Brain pericyte (primary cell): ENCODE results near the gene USH2A.

Source experiments
- DNase-seq: peaks from one replicate; pipeline ENCODE4 v3.0.0-alpha.2; 2012; ENCODE audit warnings: low read depth, low spot score

The USH2A gene

DNA sequence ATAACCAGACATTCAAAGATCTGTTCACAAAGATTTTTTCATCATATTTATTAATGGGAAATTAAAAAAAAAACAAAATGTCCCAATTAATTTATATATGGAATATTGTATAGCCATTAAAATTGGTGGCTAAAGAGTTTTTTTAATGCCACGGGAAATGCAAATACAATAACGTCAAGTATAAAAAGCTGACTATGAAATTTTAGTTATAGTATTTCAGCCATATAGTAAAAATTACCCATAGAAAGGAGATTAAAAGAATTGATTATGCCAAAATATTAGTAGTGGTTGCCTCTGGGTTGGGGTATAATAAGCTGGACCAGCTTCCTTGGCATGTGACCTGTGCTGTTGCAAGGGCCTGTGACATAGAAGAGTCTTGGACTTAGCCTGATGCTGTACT lies 777.4 kb downstream of the USH2A start:
- no peak for DNase-seq

DNA sequence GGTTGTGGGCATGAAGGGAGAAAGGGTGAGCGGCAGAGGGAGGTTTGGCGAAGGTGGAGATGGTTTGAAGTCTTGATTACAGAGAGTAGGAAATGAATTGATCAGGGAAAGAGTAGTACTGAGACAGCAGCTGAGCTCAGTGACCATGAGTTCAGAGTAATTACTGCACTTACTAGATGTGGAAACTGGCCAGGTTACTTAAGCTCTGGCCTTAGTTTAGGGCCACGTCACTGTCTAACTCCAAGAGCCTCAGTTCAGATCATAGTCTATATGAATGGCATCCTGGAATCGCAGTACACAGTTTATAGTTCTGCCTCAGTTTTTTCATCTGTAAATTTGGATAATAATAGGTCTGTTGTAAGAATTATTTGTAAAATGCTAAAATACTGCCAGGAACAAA lies 778.1 kb downstream of the USH2A start:
- DNase-seq: no peak

DNA sequence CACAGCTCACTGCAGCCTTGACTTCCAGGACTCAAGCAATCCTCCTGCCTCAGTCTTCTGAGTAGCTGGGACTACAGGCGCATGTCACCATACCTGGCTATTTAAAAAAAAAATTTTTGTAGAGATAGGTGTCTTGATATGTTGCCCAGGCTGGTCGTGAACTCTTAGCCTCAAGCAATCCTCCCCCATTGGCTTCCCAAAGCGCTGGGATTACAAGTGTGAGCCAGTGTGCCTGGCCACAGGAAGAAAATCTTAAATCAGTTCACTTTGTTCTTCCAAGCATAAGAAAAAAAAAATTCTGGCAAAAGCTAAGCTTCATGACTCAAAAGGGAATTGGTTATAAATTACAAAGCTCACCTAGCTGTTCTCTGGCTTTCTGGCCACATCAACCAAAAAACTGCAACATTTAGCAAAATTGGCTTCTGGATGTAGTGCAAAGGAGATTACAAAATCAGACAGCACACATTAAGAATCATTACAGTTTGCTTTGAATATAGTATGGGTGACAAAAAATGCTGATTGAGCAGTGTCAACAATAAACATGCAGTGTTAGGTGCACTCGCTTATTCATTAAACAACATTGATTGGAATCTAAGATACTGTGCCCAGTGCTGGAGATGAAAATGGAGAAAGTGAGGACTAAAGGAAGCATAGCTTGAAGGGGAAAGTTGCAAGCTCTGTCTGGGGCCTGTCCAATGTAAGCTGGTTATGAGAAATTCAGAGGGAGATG lies 779.5 kb downstream of the USH2A start:
- DNase-seq: no peak

DNA sequence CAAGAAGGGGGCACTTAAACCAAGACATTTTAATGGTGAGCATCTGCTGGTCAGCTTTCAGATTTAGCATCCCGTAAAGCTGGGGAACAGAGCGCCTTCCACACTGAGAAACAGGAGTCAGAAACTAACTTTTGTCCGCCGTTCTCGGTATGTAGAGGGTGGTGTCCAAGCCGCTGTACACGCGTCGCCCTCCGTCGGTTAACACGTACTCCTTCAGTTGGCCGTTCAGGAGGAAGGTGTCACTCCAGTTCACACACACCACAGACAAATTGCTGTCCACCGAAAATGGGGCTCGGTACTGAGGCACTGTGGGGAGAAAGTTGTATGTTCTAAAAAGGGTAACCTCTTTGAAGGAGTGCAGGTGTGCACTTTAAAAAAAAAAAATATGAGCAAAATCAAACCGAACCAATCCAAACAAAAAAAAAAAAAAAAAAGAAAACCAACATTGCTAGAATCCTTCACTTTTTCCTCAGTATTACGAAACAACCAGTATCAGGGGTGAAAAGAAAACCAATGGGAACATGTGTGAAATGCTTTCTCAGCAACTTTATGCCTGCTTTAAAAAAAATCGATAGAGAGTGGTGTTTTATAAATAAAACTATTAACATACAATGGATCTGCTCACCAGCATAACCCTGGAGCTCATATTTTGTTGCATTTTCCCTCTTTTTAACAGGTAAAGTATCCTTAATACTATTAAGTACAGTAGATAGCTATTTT lies 782.7 kb downstream of the USH2A start:
- no peak for DNase-seq

DNA sequence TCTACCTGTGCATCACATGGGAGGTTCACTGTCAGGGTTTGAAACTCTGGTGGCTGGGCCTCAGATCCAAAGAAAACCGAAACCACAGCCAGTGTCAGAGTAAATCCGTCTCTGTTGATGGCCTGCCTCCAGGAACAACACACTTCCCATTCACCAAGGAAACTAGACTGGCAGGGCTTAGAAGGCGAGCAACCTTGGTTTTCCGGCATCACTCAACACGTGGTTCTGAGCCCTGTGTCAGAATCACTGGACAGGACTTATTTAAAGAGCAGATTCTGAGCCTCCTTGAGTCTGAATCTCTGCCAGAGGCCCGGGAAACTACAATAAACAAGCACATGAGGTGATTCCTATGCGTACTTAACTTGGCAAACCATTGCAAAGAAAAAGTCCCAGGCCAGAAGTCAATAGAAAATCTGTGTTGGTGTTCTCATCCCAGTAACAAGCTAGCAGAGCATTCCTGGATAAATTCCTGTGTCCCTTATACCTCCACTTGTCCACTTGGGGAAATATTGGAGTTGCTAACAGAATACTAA lies 786.1 kb downstream of the USH2A start:
- no peak for DNase-seq

DNA sequence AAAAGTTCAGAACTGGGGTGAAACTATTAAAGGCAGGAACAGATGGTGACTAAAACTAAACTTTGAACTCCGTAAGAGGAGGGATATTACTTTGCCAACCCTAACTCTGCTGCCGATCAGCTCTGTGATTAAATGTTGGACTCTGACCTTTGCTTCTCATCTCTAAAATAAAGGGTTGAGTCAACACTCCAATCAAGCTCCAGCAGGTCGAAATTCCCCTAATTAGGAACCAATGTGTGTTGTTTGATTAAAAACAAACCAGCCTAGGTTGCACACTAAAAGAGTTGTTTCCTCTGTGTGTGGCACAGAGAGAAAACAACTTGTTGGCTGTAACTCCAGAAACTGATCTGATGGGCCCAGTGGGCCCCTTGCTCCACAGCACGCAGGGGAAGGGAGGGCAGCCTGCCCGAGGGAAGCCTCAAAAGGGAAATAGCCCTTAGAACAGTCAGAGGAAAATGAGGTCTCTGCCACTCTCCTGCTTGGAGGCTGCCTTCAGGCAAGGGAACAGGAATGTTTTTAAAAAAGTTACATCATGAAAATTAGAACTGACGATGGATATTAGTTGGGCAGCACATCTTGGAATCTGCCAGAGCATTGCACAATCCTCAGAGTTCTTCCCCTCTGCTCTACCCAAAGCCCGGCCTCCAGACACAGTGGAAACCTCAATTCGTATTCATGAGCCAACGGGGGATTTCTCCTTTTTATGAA lies 786.8 kb downstream of the USH2A start:
- DNase-seq: no peak

DNA sequence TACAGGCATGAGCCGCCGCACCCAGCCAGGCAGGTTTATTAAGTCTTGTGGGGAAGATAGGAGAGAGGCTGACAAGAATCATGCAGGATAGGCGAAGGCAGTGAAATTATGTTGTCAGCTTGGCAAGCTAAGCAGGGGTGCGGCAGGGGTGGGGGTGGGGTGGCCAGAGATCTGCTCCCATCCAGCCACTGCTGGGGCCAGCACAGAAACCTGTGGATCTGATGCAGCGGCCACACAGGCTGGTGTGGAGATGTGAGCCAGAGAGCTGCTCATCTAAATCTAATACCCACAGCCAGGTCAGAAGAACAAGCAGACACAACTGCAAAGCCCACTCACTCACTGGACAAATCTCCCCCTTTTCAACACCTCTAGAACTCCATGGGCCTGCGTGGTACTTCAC lies 787.4 kb downstream of the USH2A start:
- DNase-seq: no peak

DNA sequence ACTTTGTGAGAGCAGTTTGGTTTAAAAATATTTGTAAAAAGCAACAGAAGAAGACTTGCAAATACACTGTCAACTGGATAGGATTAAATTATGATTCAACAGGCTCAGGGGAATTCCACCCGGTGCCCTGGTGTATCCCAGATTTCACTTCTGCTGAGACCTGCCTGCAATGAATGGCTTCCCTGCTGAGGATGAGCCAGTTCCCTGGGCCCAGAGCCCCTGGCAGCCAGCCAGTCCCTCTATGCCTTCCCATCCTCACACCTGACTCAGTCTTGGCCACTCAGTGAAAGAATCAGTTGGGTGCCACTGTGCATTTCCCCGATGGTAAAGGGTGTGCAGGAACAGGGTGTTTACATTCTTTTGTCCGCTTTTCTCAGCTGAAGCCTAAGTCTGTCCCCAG lies 791.8 kb downstream of the USH2A start:
- DNase-seq: peak; percentile 29

DNA sequence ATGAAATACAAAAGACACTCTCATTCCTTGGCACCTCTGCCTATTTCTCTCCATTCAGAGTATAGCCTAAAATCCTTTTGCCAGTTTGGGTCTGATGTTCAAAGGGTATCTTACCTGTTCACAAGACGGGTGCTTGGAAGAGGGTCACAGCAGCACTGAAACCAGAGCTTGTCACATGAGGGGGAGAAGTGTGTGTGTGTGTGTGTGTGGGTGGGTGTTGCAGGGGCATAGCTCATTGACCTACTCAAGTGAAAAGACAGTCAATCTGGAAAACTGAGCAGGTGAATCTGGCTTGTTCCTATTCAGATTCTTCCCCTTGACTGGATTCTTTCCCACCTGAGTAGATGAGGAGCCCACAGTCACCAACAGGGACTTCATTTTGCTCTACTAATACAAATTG lies 792.2 kb downstream of the USH2A start:
- DNase-seq: no peak

DNA sequence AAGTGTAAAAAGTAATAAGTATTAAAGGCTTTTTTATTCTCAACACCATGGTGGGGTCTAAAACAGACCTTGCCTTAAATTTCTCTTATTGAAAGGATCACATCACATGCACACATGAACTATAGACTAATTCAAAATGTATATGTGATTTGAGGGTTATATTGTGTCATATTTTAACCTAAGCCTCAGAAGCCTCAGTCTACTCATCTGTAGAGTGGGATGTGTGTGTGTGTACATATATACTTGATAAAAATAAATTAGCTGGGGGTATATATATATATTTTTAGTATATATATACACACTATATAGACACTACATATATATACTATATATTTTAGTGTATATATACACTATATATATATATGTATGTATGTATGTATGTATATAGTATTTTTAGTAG lies 797.3 kb downstream of the USH2A start:
- no peak for DNase-seq

DNA sequence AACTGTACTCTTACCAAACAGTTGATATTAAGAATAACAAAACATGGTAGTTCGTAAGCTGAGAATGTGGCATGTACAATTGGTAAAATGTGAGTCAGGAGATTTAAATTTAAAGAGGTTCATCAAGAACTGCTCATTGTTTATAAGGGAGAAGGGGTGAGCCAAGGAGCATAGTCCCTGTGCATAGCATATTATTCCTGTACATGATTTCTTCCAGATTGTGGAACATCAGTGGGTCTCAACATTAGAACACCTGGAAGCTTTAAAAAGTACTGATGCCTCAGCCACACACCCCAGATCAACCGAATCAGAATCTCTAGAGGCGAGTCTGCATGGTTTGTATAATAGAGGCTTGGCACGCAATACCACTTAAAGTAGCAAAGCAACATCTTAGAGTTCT lies 800.1 kb downstream of the USH2A start:
- no peak for DNase-seq

DNA sequence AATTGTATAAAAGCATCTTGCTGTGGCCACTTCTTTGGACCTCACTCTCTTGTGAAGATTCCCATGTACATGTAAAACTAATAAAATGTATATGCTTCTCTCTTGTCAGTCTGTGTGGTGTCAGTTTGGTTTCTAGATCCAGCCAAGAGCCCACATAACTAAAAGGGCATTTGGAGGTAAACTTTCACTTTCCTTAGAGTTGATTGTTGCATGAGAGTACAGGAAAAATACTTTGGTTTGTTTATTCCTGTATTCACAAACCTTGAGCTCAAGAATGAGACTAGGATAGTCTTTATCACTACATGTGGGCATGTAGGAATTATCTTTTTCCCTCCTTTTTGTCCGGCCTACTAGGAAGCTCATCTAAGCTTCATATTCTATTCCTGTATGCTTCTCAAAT lies 805.3 kb downstream of the USH2A start:
- no peak for DNase-seq

DNA sequence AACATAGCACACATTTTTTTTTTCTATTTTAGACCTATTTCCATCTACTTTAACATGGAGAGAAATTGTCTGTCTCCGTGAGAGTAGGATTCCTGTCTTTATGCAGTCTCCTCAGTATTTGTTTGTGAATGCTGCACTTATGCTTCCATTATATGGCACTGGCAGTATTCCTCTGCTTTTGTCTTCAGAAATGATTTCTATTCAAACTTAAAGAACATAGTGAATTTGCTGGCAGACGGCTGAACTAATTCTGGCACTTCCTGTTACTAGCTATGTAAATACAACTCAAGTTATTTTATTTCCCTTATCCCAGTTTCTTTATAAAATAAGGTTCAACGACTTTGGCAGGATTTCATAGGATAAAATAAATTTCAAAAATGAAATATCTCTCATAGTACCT lies 810.9 kb downstream of the USH2A start:
- DNase-seq: no peak

DNA sequence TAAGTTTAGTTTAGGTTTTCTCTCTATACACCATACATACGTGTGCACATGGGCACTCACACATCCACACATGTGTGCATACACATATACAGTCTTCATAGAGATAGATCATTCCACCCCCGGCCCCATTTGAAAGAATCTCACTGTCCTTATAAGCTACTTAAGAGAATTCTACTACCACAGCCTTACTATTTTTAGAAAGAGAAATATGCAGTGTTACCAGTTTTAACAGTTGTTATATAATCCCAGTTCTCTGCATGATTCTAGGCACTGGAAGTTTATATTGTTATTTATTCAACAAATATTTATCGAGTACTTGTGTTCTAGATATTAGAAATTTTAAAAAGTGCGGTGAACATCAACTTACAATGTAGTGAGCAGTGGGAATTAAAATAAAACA lies 814.6 kb downstream of the USH2A start:
- DNase-seq: no peak

DNA sequence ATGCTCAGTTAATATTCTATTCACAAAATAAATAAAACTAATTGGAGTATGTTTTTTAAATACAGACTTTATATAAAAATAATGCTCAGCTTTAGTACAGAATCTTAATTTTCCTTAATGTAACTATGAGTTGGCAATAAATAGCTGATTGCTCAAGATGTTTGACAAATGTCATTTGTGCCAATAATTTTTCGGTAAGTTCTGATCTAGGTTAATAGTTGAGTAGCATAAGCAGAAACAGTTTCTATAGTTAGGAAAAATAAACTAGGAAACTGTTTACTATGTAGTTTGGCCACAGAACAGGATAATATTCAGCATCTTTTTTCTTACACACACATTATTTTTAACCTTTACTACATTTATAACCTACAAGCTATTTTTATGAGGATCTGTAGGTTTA lies 815.8 kb downstream of the USH2A start:
- no peak for DNase-seq

DNA sequence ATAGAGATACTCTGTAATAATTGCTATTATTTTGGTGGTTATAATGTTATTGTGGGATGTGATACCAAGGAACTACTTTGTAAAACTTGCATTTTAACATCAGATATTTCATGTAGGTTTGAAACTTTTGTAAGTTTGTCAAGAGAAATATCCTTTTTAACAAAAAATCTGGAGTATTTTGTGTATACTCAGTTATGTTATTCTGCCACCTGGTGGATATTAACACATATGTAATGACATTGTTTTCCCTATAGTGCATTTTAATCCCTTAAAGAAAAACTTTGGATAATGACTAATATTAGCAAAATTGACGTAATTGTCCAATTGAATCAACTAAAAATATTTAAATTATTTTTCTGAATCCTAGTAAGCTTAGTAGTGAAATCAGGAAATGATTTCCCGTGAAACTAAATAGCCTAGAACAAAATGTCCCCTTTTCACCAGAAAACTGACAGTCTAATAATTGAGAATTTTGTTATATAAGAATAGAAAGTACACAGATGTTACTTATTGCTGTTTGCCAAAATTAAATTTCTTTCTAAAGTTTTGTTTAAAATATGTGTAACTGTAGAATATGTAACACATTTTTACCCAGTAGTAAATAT lies 816.6 kb downstream of the USH2A start:
- DNase-seq: no peak

DNA sequence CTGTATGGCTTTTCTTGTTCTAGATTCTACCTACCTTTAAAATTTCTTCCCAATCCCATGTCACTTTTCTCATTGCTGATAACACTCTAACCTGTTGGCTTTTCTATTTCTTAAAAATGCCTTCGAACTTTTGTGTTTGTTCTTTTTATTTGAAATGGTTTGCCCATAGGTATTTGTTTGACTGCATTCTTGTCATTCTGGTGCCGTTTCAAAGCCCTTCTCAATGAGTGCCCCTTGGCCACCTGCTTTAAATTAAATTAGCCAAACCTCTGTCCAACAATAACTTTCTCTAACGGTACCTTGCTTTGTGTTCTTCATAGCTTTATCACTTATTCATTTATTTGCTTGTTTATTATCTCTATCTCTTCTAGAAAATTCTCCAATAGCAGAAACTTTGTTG lies 817.2 kb downstream of the USH2A start:
- DNase-seq: no peak

DNA sequence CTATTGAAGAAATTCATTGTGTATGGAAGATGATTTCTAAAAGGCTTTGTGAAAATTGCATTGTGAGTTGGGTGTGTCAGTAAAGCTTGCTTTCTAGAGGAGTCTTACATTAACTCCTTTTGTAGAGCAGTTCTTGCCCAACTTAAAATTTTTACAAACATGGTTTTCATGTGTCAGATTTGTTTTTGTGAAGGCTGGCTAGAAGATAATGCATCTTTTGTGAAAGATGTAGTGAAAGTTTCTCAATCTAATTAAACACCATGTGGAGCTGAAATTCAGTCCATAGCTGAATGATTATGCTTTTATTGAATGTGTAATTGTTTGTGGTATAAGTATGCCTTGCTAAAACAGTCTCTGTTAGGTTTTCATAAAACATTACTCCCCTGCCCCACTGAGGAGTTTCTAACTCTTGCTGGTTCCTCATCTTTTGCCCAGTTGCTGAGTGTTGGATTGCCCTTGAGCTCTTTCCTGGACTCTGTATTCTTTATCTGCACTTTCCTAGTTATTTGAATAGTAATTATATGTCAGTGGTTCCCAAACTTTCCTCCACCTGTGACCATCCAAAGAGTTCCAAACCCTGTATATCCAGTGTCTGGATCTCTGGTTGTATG lies 818.1 kb downstream of the USH2A start:
- DNase-seq: no peak

DNA sequence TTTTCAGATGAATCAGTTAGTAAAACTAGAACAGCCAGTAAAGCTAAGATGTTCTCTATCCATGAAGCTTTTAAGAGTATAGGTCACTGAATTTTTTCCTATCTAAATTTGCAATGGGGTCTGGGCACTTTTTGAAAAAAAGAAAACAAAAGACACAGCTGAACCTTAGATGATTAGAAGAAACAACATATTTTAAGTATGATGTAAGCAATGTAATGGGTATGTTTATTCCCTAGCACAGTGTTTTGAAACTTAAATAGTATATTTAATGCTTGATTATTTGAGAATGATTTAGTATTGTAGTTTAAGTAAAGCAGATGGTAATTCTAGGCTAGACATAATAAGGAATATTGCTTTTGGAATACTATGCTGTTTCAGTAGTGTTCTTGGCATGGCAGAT lies 819.9 kb downstream of the USH2A start:
- no peak for DNase-seq

DNA sequence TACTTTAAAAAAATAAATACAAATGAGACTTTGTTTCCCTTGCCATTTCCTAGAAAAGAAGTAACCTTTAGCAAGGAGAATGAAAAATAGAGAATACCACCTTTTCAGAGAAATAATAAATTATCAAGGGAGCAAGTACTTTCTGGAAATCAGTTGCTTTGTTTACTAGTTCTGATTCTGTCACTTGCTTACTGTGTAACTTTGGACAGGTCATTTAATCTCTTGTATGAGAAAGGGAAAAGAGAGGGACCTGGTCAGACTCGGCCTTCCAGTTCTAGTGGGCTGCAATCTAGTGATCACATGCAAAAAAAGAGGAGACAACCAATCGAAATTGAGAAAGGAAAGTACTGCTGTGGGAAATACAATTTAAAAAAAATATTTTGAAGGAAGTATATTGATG lies 822.0 kb downstream of the USH2A start:
- DNase-seq: no peak

DNA sequence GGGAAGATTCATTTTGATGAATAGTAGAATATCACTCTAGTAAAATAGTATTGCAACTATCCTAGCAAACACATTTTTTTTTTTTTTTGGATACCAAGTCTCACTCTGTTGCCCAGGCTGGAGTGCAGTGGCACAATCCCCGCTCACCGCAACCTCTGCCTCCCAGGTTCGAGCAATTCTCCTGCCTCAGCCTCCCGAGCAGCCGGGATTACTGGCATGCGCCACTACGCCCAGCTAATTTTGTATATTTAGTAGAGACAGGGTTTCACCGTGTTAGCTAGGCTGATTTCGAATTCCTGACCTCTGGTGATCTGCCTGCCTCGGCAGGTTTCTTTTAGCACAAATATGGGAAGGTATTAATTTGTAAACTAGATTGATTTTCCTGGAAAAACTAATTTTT lies 822.4 kb downstream of the USH2A start:
- no peak for DNase-seq

DNA sequence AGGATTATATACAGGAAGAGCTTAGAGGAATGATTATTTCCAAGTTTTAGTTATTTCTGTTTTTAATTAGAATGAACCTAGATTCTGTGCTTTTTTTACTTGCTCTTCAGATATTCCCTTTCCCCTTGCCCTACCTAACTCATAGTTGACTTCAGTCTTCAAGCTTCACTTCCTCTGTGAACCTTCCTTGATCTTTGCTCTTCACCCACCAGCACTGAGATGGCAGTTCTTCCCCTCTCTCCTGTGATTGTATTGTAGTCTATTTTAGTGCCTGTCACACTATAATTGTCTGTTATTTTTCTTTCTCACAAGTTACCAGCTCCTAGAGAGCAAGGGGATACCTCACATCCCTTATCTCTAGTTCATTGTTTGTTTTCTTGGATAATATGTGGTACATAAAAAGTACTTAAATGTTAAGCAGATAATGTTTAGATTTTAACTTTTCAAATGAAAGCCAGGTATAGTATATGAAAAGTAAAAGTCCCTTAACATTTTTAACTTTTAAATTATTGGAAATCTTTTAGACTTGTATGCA lies 822.9 kb downstream of the USH2A start:
- no peak for DNase-seq
